Fibroblast of skin of left quadriceps (primary cell): Measurements from ENCODE around the gene RNF41.

ENCODE experiments used
- DNase-seq, 2 experiments: peaks; one replicate each; pipeline ENCODE4 v3.0.0-alpha.2; 2013; ENCODE audit warnings: low read depth in 2 of 2

RNF41 gene

DNA sequence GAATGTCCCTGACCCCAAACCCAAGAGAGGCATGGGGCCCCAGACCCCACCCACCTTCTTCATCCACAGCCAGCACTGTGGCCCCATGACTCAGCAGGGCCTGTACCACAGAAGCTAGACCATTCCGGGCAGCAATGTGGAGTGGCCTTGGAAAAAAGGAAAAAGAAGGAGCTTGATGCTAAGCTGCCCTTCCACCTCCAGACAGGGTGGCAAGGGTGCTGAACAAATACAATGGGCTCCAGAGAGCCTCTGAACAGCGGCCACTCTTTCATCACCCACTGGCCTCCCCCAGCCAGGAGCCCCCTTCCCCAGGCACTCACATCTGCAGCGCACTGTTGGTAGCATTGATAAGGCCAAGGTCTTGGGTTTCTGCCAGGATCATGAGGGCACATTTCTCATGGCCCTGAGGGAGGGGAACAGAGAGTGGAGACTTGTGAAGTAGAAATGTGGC lies 22.0 kb upstream of the RNF41 start:
- DNase-seq = no peak

GRCh38 chr12:56242986-56243385 lies 21.3 kb upstream of the RNF41 start:
- no peak for DNase-seq

- no peak for DNase-seq
Observed at GRCh38 chr12:56241424-56242303, 19.9 kb upstream of the RNF41 start.

GRCh38 chr12:56237552-56237951 lies 15.8 kb upstream of the RNF41 start:
- no peak for DNase-seq

- no peak for DNase-seq
Observed at GRCh38 chr12:56236985-56237384, 15.3 kb upstream of the RNF41 start.

DNA sequence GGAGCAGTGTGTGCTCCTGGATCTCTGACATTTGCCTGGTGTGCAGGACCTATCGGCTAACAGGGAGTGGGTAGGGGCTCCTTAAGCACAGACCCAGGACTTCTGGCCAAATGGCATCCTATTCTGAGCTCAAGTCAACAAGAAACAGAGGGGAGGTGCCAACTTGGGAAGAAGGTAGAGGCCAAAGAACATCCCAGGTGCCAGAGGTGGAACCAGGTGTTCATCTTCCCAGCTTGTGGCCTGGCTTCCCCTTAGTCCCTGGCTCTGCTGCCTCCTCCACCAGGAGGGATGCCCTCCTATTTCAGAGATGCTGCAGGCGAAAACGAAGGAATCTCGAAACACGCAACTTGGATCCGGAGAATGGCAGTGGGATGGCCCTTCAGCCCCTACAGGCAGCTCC lies 14.4 kb upstream of the RNF41 start:
- DNase-seq = no peak

DNA sequence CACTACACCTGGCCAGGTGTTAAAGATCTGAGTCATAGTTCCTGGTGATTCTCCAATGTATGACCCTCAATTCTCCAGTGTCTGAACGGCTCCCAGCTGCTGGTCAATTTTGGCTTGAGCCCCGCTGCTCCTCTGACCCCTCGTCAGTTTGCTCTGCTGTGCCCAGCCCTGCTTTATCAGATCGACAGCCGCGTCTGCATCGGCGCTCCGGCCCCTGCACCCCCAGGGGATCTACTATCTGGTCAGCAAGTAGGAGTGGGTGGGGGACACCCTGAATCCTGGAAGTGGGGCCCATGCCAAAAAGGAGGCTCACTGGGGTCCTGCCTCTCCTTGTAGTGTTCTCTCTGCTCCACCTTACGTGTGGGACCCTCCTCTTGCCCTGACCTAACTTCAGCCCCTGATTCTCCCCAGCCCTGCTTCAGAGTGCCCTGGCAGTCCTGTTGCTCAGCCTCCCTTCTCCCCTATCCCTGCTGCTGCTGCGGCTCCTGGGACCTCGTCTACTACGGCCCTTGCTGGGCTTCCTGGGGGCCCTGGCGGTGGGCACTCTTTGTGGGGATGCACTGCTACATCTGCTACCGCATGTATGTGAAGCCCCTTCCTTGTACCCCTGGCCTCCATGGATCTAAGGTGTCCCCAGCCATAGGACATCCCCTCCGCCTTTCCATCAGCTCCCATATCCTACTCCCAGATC lies 13.2 kb upstream of the RNF41 start:
- no peak for DNase-seq

GRCh38 chr12:56231184-56231582 lies 9.5 kb upstream of the RNF41 start:
- DNase-seq = no peak

GRCh38 chr12:56230432-56231183 lies 8.9 kb upstream of the RNF41 start:
- DNase-seq = no peak

DNA sequence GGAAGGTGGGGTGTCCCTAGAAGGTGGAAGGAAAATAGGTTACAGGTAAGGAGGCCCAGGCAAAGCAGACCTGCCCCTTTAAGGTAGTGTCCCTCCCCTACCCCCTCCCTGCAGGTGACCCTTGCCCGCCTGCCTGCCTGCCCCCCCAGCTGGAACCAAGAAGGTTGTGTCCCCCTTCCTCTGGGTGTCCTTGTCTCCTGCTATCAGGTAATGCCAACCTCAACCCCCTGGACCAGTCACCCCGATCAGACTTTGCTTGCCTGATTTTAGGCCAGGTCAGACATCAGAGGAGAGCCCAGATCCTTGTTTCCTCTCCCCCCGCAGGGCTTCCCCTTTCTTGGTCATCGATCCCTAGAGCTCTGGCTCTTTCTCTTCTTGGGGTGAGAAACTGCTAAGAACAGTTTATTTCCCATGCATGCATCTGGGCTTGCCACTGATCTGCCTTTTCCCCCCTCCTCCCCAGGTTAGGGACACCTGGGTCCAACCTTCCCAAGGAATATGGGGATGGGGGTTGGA lies 8.3 kb upstream of the RNF41 start, which contains the start of gene SLC39A5:
Gene SLC39A5 (plus strand): TSS at position 136 of the 516 bp plus-strand sequence. CDS start 1,224 bp downstream, outside the sequence.
- no peak for DNase-seq

- no peak for DNase-seq
Observed at GRCh38 chr12:56229082-56229481, 7.4 kb upstream of the RNF41 start.

DNA sequence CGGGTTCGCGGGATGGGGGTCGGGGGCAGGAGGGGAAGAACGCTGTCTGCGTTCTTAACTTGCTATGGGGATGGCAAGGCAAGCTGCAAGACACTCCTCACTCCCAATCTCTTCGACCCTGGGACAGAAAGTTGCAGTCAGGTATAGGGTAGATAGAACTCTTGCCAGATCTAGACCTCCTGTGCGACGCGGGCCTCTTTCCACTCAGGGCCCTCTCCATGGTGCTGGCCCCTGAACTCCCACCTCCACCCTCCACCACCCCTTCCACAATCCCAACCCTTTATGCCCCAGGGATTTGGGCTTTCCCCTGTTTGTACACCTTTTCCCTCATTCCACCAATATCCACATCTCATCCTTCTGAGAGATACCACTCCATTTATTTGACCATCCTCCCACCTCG lies 3.2 kb upstream of the RNF41 start:
- no peak for DNase-seq

DNA sequence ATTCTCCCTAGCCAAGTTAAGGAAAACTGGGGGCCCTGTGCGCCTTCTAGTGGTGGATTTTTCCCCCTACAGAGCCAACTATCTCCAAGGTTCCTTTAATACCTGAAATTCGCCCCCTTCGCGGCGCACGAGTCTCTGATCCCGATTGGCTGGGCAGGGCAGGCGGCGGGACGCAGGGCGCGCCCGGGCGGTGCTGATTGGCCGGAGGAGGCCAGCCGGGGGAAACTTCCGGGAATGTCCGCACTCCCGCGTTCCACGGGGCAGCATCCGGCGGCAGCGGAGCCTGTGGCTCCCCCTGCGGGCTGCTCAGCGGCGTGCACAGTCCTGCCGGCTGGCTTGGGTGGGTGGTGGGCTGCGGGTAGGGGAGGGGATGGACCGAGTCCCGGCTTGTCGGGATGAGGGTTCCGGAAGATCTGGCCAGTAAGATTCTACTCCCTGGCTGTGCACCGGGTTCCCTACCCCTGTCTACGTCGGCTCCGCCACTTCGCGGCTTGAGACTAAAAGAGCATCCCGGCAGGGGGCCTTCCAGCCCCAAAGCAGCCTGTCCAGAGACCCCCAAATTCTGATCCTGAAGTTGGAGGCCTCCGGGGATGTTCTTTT lies 2.5 kb upstream of the RNF41 start, which contains the start of gene NABP2:
Gene NABP2 (plus strand): TSS at position 241 of the 600 bp plus-strand sequence. CDS start 515 bp downstream, outside the sequence.
- DNase-seq = peak; percentile 97

DNA sequence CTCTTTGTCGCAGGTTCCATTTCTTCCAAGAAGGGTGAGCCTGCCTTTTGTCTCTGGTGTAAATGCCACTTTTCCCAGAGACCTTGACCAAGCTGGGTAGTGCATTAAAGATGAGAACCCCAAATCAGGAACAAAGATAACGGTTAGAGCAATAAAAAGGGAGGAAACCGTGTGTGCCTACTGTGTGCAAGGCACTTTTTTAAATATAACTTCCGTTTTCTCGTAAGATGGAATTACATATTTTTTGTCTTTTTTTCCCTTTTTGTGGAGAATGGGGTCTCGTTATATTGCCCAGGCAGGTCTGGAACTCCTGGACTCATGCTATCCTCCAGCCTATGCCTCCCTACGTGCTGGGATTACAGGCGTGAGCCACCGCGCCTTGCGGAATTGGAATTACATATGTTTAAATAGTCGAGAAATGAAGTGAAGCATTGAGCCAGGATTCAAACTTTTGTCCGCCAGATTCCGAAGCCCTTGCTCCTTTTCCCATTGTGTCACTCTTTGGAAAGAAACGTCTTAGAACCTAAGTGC lies 1.9 kb upstream of the RNF41 start:
- DNase-seq = no peak

- no peak for DNase-seq
Observed at GRCh38 chr12:56222531-56222895, 791 bp upstream of the RNF41 start.

DNA sequence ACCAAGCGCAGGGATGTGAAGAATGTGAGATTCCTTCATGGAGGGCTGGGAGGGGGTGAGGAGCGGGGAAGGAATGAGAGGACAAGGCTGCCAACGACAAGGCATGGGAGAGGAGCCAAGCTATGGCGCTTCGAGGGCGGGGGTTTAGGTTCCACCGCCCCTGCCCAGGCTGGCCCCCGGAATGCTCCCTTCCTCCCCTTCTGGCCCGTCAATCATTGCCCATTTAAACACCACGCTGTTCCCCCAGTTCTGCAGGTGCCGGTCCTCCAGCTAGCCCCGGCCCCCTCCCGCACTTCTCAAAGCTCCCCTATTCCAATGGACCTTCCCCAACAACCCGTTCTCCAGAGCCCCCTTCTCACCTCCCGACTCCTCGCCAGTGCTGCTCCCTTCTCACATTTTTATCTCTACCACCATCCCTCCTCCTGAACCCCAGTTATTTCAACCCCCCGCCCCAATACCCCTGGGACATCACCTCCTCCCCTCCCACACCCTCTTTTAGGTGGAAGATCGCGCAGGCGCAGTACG lies 428 bp downstream of the RNF41 start:
- DNase-seq = peak; percentile 62 to 63

DNA sequence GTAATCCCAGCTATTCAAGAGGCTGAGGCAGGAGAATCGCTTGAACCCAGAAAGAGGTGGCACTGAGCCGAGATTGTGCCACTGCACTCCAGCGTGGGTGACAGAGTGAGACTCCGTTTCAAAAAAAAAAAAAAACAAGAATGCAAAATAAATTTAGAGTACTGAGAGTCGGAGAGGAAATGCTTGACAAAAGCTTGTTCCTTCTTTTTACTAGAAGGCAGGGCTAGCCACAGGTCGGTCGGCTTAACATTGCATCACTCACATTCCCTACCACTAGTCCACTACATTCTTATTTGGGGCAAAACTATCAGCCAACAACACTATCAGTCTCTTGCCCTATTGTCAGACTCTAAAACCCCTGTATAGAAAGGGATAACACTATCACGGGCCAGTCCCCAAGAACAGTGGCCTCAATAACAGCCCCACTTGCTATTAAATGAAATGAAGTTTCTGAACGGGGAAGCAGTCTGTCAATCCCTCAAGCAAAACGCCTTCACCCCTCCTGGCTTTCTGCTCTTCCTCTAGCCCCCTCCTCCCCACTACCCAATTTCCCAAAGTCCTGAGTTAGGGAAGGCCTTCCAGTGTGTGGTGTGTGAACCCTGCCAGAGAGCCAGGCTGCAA lies 1.0 kb downstream of the RNF41 start:
- DNase-seq = peak in 1 of 2 experiments; percentile 20

GRCh38 chr12:56219840-56220239 lies 1.9 kb downstream of the RNF41 start:
- DNase-seq = no peak

DNA sequence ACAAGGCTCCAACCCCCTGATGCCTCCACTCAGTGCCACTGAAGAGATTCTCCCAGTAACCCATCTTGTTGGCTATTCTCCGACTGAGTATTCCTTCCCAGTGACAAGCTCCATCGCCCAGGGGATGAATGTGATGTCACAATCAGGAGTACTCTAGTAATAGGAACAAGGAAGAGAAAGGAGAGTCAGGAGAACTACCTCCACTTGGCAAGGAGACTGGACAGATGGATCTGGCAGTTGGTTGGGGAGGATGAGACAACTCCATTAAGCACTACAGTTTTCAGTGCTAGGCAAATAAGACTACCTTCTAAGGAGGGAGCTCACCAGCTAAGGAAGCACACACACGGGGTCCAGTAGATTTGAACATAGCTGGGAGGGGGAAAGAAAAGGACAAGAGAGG lies 5.3 kb downstream of the RNF41 start:
- DNase-seq = no peak

DNA sequence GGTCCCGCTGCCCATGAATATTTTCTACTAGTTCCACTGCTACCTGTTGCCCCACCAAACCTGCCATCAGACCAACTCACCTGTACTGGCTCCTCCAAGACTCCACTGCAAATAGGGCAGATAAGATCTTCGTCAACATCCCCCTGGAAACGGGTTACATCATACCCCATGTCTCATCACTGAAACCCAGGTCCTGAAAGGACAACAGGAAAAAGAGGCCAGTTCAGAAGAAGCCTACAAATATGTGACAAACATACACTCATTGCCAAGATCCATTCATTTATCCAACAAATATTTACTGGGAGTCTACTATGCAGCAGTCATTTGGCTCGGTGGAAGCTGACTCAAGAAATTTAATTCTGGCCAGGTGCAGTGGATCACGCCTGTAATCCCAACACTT lies 7.8 kb downstream of the RNF41 start:
- DNase-seq = no peak

DNA sequence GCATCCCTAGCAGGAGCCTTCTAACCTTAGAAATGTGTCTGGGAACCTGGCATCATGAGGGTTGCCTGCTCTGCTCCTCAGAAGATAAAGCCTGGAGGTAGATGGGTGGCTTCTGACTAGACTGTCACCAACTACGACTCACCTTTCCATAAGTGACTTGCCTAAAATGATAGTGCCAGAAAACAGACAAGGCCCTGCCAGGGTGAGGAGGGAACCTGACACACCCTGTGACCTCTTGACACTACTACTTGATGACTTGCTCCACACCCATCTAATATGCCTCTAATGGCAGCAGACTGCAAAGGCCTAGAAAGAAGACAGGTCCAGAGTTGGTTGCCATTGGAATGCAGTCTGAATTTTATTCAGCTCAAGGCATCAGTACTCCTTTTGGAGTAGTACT lies 9.4 kb downstream of the RNF41 start:
- no peak for DNase-seq
